Trophoblast cell (in vitro differentiated cells and primary cell): ENCODE data around the gene DTNA.

ENCODE experiments used
- DNase-seq, 2 donors: peaks; one replicate each; pipeline ENCODE4 v3.0.0-alpha.2; 2016
- H2AFZ ChIP-seq: 2 replicates; pipeline ENCODE4 v1.6.1; 2013; ENCODE audit warnings: low read length, moderate library complexity, mild to moderate bottlenecking; ENCODE audit not compliant: insufficient read depth, poor library complexity
- H2AK5ac ChIP-seq: 2 replicates; pipeline ENCODE4 v1.6.1; 2013; ENCODE audit warnings: mild to moderate bottlenecking, low read length
- H2BK120ac ChIP-seq: 2 replicates; pipeline ENCODE4 v1.6.1; 2013; ENCODE audit warnings: low read length, mild to moderate bottlenecking, moderate library complexity; ENCODE audit not compliant: insufficient read depth, poor library complexity
- H2BK12ac ChIP-seq: 2 replicates; pipeline ENCODE4 v1.6.1; 2013; ENCODE audit warnings: mild to moderate bottlenecking, low read length, moderate library complexity
- H2BK5ac ChIP-seq: 2 replicates; pipeline ENCODE4 v1.6.1; 2013; ENCODE audit warnings: low read length, low read depth, moderate library complexity, mild to moderate bottlenecking; ENCODE audit not compliant: poor library complexity
- H3K14ac ChIP-seq: 2 replicates; pipeline ENCODE4 v1.6.1; 2013; ENCODE audit warnings: mild to moderate bottlenecking, low read length
- H3K18ac ChIP-seq: 2 replicates; pipeline ENCODE4 v1.6.1; 2013; ENCODE audit warnings: mild to moderate bottlenecking, low read length
- H3K23ac ChIP-seq: 2 replicates; pipeline ENCODE4 v1.6.1; 2013; ENCODE audit warnings: low read length
- H3K27ac ChIP-seq: 2 replicates; pipeline ENCODE4 v1.5.1; 2013; ENCODE audit warnings: low read depth, mild to moderate bottlenecking, inconsistent platforms, low read length, moderate library complexity
- H3K27me3 ChIP-seq: 2 replicates; pipeline ENCODE4 v1.6.1; 2013; ENCODE audit warnings: inconsistent platforms, mild to moderate bottlenecking, low read length, moderate library complexity; ENCODE audit not compliant: insufficient read depth
- H3K36me3 ChIP-seq, 2 experiments: 1 replicate in 1 of 2; 2 replicates in 1 of 2; pipeline ENCODE4 v1.6.1; 2013; ENCODE audit warnings: low read length in 2 of 2, mild to moderate bottlenecking in 2 of 2, moderate library complexity in 1 of 2; ENCODE audit not compliant: insufficient read depth in 2 of 2, control insufficient read depth in 1 of 2
- H3K4ac ChIP-seq: 2 replicates; pipeline ENCODE4 v1.6.1; 2013; ENCODE audit warnings: low read depth, mild to moderate bottlenecking, low read length, moderate library complexity
- H3K4me1 ChIP-seq, 2 experiments: 1 replicate in 1 of 2; 2 replicates in 1 of 2; pipeline ENCODE4 v1.6.1; 2013; ENCODE audit warnings: low read length in 2 of 2, mild to moderate bottlenecking in 2 of 2, moderate library complexity in 1 of 2; ENCODE audit not compliant: insufficient read depth in 2 of 2, control insufficient read depth in 1 of 2
- H3K4me2 ChIP-seq: 2 replicates; pipeline ENCODE4 v1.6.1; 2013; ENCODE audit warnings: inconsistent platforms, mild to moderate bottlenecking, low read length, moderate library complexity
- H3K4me3 ChIP-seq: 2 replicates; pipeline ENCODE4 v1.5.1; 2013; ENCODE audit warnings: mild to moderate bottlenecking, low read depth, low read length, inconsistent platforms
- H3K79me1 ChIP-seq: one replicate; pipeline ENCODE4 v1.6.1; 2013; ENCODE audit warnings: low read length
- H3K79me2 ChIP-seq: 2 replicates; pipeline ENCODE4 v1.6.1; 2013; ENCODE audit warnings: low read length, mild to moderate bottlenecking; ENCODE audit not compliant: control insufficient read depth, insufficient read depth, poor library complexity
- H3K9ac ChIP-seq: 2 replicates; pipeline ENCODE4 v1.6.1; 2013; ENCODE audit warnings: mild to moderate bottlenecking, low read length
- H3K9me3 ChIP-seq: 2 replicates; pipeline ENCODE4 v1.6.1; 2013; ENCODE audit warnings: low read depth, mild to moderate bottlenecking, control low read depth, inconsistent platforms, low read length; ENCODE audit not compliant: insufficient read depth
- H4K12ac ChIP-seq: 2 replicates; pipeline ENCODE4 v1.6.1; 2013; ENCODE audit warnings: low read depth, mild to moderate bottlenecking, low read length, moderate library complexity
- H4K8ac ChIP-seq: 2 replicates; pipeline ENCODE4 v1.6.1; 2013; ENCODE audit warnings: low read depth, mild to moderate bottlenecking, low read length, moderate library complexity
- H4K91ac ChIP-seq: one replicate; pipeline ENCODE4 v1.6.1; 2013; ENCODE audit warnings: low read depth, mild to moderate bottlenecking, low read length, moderate library complexity
- WGBS: extraction: QIAGEN DNeasy Blood & Tissue Kit; methylation state at CpG from one replicate; pipeline ENCODE4 v1.1.7; 2013; ENCODE audit warnings: missing lambda C conversion rate; ENCODE audit not compliant: insufficient read length, insufficient coverage; ENCODE audit errors: extremely low coverage; 5-methylcytosine and 5-hydroxymethylcytosine counted together

DTNA gene

DNA sequence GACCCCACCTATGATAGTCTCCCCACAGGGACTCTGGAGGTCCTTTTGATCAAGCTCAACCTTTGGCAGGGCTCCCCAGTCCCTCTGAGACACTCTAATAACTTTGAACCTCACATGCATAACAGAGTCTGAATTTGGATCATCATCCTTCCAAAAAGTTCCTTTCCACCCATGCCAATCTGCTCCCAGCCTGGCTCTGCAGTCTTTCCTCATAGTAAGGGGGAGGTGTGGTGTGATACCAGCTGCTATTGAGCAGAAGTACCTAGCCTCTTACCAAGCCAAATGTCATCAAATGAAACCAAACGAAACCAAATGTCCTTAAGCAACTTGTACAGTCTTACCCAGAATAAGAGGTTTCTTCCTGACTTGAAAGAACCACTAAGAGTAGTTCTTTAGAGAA, 36.5 kb downstream of the DTNA start:
- H3K18ac ChIP-seq: no peak overlapping the region
- peak overlapping the region; percentile 61 for H3K9ac ChIP-seq
- H4K8ac ChIP-seq: no peak overlapping the region
- peak overlapping the region; percentile 44 for H3K23ac ChIP-seq
- no peak overlapping the region for H2BK5ac ChIP-seq
- no CpG with 5 or more reads among the region's 1 CpG for WGBS
- H3K4me1 ChIP-seq: no peaks in the 10 kb centered on the region
- H3K4me3 ChIP-seq: no peak overlapping the region
- no peak overlapping the region for H4K91ac ChIP-seq
- no peaks in the 10 kb centered on the region for H3K27me3 ChIP-seq
- H3K4ac ChIP-seq: no peak overlapping the region
- H3K27ac ChIP-seq: no peak overlapping the region
- H3K36me3 ChIP-seq: no peaks in the 10 kb centered on the region
- no peak overlapping the region for H2AFZ ChIP-seq
- no peak overlapping the region for H2BK120ac ChIP-seq
- H4K12ac ChIP-seq: no peak overlapping the region
- no peak overlapping the region for H2AK5ac ChIP-seq
- no peak overlapping the region for H3K4me2 ChIP-seq
- no peak overlapping the region for H2BK12ac ChIP-seq
- no peak for DNase-seq
- no peak overlapping the region for H3K14ac ChIP-seq
- H3K79me1 ChIP-seq: no peaks in the 10 kb centered on the region
- H3K9me3 ChIP-seq: no peaks in the 10 kb centered on the region
- H3K79me2 ChIP-seq: no peaks in the 10 kb centered on the region

GRCh38 chr18:34749721-34750120, 39.6 kb downstream of the DTNA start:
- Histone ChIP-seq H3K4ac (no peak overlapping the region), H3K23ac (no peak overlapping the region), H3K27ac (no peak overlapping the region)

DNA sequence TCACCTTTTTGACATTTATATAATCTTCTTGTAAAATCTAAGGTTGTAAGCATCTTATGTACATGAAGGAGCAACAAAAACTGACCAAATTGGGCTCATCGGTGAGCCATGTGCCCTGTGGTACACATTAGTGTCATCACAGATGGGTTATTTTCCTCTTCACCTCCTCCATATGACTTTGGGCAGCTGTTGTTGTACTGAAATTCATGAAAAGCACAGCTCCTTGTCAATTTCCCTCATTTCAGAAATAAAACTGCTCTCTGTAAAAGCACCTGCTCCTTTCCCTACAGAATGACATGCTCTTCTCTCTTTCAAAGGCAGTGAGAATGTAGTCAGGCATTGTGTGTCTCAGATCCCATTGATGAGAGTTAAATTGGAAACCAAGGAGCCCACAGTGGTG, 42.0 kb downstream of the DTNA start:
- H3K23ac ChIP-seq: no peak overlapping the region
- no peak overlapping the region for H2BK12ac ChIP-seq
- no peaks in the 10 kb centered on the region for H3K79me2 ChIP-seq
- H3K18ac ChIP-seq: no peak overlapping the region
- no peak overlapping the region for H2BK120ac ChIP-seq
- no peak overlapping the region for H3K27ac ChIP-seq
- H3K36me3 ChIP-seq: no peaks in the 10 kb centered on the region
- DNase-seq: no peak
- no peaks in the 10 kb centered on the region for H3K79me1 ChIP-seq
- H2AK5ac ChIP-seq: no peak overlapping the region
- no peak overlapping the region for H3K4me2 ChIP-seq
- no peaks in the 10 kb centered on the region for H3K27me3 ChIP-seq
- no peak overlapping the region for H4K91ac ChIP-seq
- H4K8ac ChIP-seq: no peak overlapping the region
- H3K9ac ChIP-seq: no peak overlapping the region
- no peaks in the 10 kb centered on the region for H3K4me1 ChIP-seq
- no peak overlapping the region for H3K4me3 ChIP-seq
- no peak overlapping the region for H4K12ac ChIP-seq
- no peak overlapping the region for H2AFZ ChIP-seq
- H3K4ac ChIP-seq: no peak overlapping the region
- WGBS: no CpG with 5 or more reads among the region's 1 CpG
- no peak overlapping the region for H3K14ac ChIP-seq
- H3K9me3 ChIP-seq: no peaks in the 10 kb centered on the region
- H2BK5ac ChIP-seq: no peak overlapping the region

More at GRCh38 chr18:34749721-34750120, 39.6 kb downstream of the DTNA start:
- Histone ChIP-seq H2BK5ac (no peak overlapping the region), H3K9me3 (no peaks in the 10 kb centered on the region), H2BK12ac (no peak overlapping the region), H3K79me1 (no peaks in the 10 kb centered on the region), H2AFZ (no peak overlapping the region), H3K27me3 (no peaks in the 10 kb centered on the region), H3K36me3 (no peaks in the 10 kb centered on the region), H3K18ac (no peak overlapping the region), H4K91ac (no peak overlapping the region), H3K14ac (no peak overlapping the region), H4K12ac (no peak overlapping the region), H3K4me1 (no peaks in the 10 kb centered on the region), H3K79me2 (no peaks in the 10 kb centered on the region), H4K8ac (no peak overlapping the region), H3K4me3 (no peak overlapping the region), H2AK5ac (no peak overlapping the region), H3K4me2 (no peak overlapping the region), H2BK120ac (no peak overlapping the region), H3K9ac (no peak overlapping the region)
- DNase-seq: no peak

DNA sequence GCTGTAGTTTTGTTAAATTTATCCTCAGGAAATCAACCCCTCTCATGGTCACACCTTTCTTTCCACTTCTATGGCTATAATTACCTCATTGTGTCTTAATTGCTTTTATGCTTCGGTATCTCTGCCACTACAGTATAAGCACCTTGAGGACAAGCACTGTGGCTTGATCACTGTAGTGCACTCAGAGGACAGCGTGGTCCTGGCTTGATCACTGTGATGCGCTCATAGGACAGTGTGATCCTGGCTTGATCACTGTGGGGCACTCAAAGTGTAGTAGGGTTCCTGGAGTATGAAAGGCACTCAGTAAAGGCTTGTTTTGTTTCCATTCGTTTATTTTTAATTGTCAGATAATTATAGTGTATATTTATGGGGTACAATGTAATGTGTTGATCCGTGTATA, 44.2 kb downstream of the DTNA start:
- Histone ChIP-seq H3K9ac (no peak overlapping the region), H3K14ac (no peak overlapping the region), H3K79me1 (no peaks in the 10 kb centered on the region), H3K36me3 (no peaks in the 10 kb centered on the region), H3K4me3 (no peak overlapping the region), H3K4me1 (no peaks in the 10 kb centered on the region), H3K23ac (no peak overlapping the region), H3K4ac (no peak overlapping the region), H2AFZ (no peak overlapping the region), H4K12ac (no peak overlapping the region), H3K9me3 (no peaks in the 10 kb centered on the region), H2BK120ac (no peak overlapping the region), H2BK12ac (no peak overlapping the region), H3K79me2 (no peaks in the 10 kb centered on the region), H3K27me3 (no peaks in the 10 kb centered on the region), H3K18ac (no peak overlapping the region), H4K8ac (no peak overlapping the region), H3K27ac (no peak overlapping the region), H3K4me2 (no peak overlapping the region), H2BK5ac (no peak overlapping the region), H4K91ac (no peak overlapping the region), H2AK5ac (no peak overlapping the region)
- no peak for DNase-seq
- no CpG with 5 or more reads among the region's 5 CpGs for WGBS
